WTC11 (cell line): Measurements from ENCODE around the gene THSD7B.

Experiments used
- FOXJ3 ChIP-seq: sonication (generic); formaldehyde crosslinking; IDR thresholded peaks from 2 replicates; pipeline ENCODE4 v1.9.0; 2021; ENCODE audit warnings: missing genetic modification reagents, mild to moderate bottlenecking, borderline replicate concordance
- NFYB ChIP-seq: sonication (generic); formaldehyde crosslinking; conservative IDR thresholded peaks from 2 replicates; pipeline ENCODE4 v1.8.0; 2022; ENCODE audit warnings: low read depth, missing genetic modification reagents
- NR3C1 ChIP-seq: sonication (generic); formaldehyde crosslinking; conservative IDR thresholded peaks from 2 replicates; pipeline ENCODE4 v1.8.1; 2023; ENCODE audit warnings: low read depth, mild to moderate bottlenecking, missing genetic modification reagents
- SMAD3 ChIP-seq: sonication (generic); formaldehyde crosslinking; IDR thresholded peaks from 2 replicates; pipeline ENCODE4 v1.8.0; 2022; ENCODE audit warnings: missing genetic modification reagents, mild to moderate bottlenecking, borderline replicate concordance
- SP1 ChIP-seq: sonication (generic); formaldehyde crosslinking; conservative IDR thresholded peaks from 2 replicates; pipeline ENCODE4 v1.8.1; 2022; ENCODE audit warnings: missing genetic modification reagents
- TF ChIP-seq, protein P1 (sequence below): fragments of 250-450 bp; sonication (Bioruptor Pico); IDR thresholded peaks from 2 replicates; pipeline ENCODE4 v1.9.0; 2021; ENCODE audit warnings: mild to moderate bottlenecking
- TF ChIP-seq, protein P2 (sequence below): fragments of 200-600 bp; IDR thresholded peaks from 2 replicates; pipeline ENCODE4 v1.8.0; 2022; ENCODE audit warnings: antibody characterized with exemption
- TF ChIP-seq, protein P3 (sequence below): sonication (generic); formaldehyde crosslinking; IDR thresholded peaks from 2 replicates; pipeline ENCODE4 v1.8.0; 2023; ENCODE audit warnings: mild to moderate bottlenecking, missing genetic modification reagents
- TF ChIP-seq, protein P4 (sequence below): sonication (generic); formaldehyde crosslinking; IDR thresholded peaks from 2 replicates; pipeline ENCODE4 v1.8.1; 2023; ENCODE audit warnings: mild to moderate bottlenecking, moderate library complexity, missing genetic modification reagents

DNA sequence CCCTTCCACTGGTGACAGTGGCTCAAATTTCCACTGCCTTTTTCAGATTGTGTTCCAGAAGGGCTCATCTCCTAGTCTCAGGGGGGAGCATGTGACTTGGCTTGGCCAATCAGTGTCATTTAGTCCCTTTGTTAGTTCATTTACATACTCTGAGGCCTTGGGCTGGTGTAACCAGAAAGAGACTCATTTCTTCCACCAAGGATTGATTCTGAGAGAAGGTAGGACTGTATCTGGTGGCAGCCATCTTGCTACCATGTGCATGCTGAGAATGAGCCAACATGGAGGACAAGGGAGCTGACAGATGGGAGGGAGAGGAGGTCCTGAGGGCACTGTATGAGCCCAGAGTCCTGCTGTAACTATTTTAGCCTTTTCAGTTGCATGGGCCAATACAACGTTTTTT is 191.7 kb downstream of the THSD7B start:
- TF ChIP-seq, protein P1, sequence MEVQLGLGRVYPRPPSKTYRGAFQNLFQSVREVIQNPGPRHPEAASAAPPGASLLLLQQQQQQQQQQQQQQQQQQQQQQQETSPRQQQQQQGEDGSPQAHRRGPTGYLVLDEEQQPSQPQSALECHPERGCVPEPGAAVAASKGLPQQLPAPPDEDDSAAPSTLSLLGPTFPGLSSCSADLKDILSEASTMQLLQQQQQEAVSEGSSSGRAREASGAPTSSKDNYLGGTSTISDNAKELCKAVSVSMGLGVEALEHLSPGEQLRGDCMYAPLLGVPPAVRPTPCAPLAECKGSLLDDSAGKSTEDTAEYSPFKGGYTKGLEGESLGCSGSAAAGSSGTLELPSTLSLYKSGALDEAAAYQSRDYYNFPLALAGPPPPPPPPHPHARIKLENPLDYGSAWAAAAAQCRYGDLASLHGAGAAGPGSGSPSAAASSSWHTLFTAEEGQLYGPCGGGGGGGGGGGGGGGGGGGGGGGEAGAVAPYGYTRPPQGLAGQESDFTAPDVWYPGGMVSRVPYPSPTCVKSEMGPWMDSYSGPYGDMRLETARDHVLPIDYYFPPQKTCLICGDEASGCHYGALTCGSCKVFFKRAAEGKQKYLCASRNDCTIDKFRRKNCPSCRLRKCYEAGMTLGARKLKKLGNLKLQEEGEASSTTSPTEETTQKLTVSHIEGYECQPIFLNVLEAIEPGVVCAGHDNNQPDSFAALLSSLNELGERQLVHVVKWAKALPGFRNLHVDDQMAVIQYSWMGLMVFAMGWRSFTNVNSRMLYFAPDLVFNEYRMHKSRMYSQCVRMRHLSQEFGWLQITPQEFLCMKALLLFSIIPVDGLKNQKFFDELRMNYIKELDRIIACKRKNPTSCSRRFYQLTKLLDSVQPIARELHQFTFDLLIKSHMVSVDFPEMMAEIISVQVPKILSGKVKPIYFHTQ (CRISPR knock-in tag) = no peak
- TF ChIP-seq, protein P2, sequence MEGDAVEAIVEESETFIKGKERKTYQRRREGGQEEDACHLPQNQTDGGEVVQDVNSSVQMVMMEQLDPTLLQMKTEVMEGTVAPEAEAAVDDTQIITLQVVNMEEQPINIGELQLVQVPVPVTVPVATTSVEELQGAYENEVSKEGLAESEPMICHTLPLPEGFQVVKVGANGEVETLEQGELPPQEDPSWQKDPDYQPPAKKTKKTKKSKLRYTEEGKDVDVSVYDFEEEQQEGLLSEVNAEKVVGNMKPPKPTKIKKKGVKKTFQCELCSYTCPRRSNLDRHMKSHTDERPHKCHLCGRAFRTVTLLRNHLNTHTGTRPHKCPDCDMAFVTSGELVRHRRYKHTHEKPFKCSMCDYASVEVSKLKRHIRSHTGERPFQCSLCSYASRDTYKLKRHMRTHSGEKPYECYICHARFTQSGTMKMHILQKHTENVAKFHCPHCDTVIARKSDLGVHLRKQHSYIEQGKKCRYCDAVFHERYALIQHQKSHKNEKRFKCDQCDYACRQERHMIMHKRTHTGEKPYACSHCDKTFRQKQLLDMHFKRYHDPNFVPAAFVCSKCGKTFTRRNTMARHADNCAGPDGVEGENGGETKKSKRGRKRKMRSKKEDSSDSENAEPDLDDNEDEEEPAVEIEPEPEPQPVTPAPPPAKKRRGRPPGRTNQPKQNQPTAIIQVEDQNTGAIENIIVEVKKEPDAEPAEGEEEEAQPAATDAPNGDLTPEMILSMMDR = no peak
- TF ChIP-seq, protein P3, sequence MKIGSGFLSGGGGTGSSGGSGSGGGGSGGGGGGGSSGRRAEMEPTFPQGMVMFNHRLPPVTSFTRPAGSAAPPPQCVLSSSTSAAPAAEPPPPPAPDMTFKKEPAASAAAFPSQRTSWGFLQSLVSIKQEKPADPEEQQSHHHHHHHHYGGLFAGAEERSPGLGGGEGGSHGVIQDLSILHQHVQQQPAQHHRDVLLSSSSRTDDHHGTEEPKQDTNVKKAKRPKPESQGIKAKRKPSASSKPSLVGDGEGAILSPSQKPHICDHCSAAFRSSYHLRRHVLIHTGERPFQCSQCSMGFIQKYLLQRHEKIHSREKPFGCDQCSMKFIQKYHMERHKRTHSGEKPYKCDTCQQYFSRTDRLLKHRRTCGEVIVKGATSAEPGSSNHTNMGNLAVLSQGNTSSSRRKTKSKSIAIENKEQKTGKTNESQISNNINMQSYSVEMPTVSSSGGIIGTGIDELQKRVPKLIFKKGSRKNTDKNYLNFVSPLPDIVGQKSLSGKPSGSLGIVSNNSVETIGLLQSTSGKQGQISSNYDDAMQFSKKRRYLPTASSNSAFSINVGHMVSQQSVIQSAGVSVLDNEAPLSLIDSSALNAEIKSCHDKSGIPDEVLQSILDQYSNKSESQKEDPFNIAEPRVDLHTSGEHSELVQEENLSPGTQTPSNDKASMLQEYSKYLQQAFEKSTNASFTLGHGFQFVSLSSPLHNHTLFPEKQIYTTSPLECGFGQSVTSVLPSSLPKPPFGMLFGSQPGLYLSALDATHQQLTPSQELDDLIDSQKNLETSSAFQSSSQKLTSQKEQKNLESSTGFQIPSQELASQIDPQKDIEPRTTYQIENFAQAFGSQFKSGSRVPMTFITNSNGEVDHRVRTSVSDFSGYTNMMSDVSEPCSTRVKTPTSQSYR = no peak
- no peak for TF ChIP-seq NR3C1 (CRISPR knock-in tag)
- TF ChIP-seq, protein P4, sequence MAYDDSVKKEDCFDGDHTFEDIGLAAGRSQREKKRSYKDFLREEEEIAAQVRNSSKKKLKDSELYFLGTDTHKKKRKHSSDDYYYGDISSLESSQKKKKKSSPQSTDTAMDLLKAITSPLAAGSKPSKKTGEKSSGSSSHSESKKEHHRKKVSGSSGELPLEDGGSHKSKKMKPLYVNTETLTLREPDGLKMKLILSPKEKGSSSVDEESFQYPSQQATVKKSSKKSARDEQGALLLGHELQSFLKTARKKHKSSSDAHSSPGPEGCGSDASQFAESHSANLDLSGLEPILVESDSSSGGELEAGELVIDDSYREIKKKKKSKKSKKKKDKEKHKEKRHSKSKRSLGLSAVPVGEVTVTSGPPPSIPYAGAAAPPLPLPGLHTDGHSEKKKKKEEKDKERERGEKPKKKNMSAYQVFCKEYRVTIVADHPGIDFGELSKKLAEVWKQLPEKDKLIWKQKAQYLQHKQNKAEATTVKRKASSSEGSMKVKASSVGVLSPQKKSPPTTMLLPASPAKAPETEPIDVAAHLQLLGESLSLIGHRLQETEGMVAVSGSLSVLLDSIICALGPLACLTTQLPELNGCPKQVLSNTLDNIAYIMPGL = no peak
- no peak for TF ChIP-seq SP1 (CRISPR knock-in tag)
- no peak for TF ChIP-seq FOXJ3 (CRISPR knock-in tag)
- TF ChIP-seq NFYB = no peak
- no peak for TF ChIP-seq SMAD3 (CRISPR knock-in tag)
